Kidney epithelial cell (primary cell): ENCODE results near the gene LIF. TPM values are rescaled to one million over a fixed set of nuclear protein-coding genes. Genes with fewer than 3 reads are reported as not detected.

Experiments used
- DNase-seq: peaks from one replicate; pipeline ENCODE4 v3.0.0-alpha.2; 2010; ENCODE audit warnings: low read depth
- H3K27me3 ChIP-seq: 2 replicates; pipeline ENCODE4 v1.6.0; 2011; ENCODE audit warnings: low read length; ENCODE audit not compliant: control insufficient read depth, insufficient read depth
- H3K36me3 ChIP-seq: 2 replicates; pipeline ENCODE4 v1.5.1; 2011; ENCODE audit warnings: low read length; ENCODE audit not compliant: control insufficient read depth, insufficient read depth
- H3K4me3 ChIP-seq: 2 replicates; pipeline ENCODE4 v1.5.1; 2011; ENCODE audit warnings: low read depth, mild to moderate bottlenecking, control low read depth, low read length
- CTCF ChIP-seq: IDR thresholded peaks from 2 replicates; pipeline ENCODE4 v1.5.1; 2011; ENCODE audit warnings: mild to moderate bottlenecking, moderate library complexity, low read length, control low read depth, inconsistent platforms; ENCODE audit not compliant: insufficient read depth, poor library complexity, severe bottlenecking
- total RNA-seq: library from RNA; depleted of rRNA; stranded (reverse); fragments of >200 nt; gene quantifications from 2 replicates; pipeline ENCODE4 v1.2.3, GENCODE V29; 2015

LIF gene
- total RNA-seq, 1 donor from 2014 or later = 112 TPM

GRCh38 chr22:30253205-30253852 is 6.8 kb upstream of the LIF start:
- H3K4me3 ChIP-seq = no peak overlapping the region
- DNase-seq = peak; percentile 56
- no peak for TF ChIP-seq CTCF
- no peaks in the 10 kb centered on the region for H3K27me3 ChIP-seq
- H3K36me3 ChIP-seq = peaks cover 4% of the 10 kb centered on the region

- H3K4me3 ChIP-seq = no peak overlapping the region
- no peak for DNase-seq
- peaks cover 4% of the 10 kb centered on the region for H3K36me3 ChIP-seq
- no peaks in the 10 kb centered on the region for H3K27me3 ChIP-seq
- no peak for TF ChIP-seq CTCF
Measured at GRCh38 chr22:30252411-30253204, 6.0 kb upstream of the LIF start.

- Histone ChIP-seq H3K27me3 (no peaks in the 10 kb centered on the region), H3K36me3 (peaks cover 4% of the 10 kb centered on the region), H3K4me3 (no peak overlapping the region)
- no peak for DNase-seq
- TF ChIP-seq CTCF = no peak
Measured at GRCh38 chr22:30251711-30252110, 5.2 kb upstream of the LIF start.

GRCh38 chr22:30250661-30251267 is 4.2 kb upstream of the LIF start:
- no peak for TF ChIP-seq CTCF
- no peaks in the 10 kb centered on the region for H3K27me3 ChIP-seq
- DNase-seq = peak; percentile 92
- no peak overlapping the region for H3K4me3 ChIP-seq
- peaks cover 4% of the 10 kb centered on the region for H3K36me3 ChIP-seq

- no peak for TF ChIP-seq CTCF
- Histone ChIP-seq H3K36me3 (peaks cover 4% of the 10 kb centered on the region), H3K27me3 (no peaks in the 10 kb centered on the region), H3K4me3 (no peak overlapping the region)
- no peak for DNase-seq
Measured at GRCh38 chr22:30250039-30250565, 3.5 kb upstream of the LIF start.
